GM12878 (cell line): ENCODE results near the gene VSTM1. TPM values are rescaled to one million over a fixed set of nuclear protein-coding genes. Genes with fewer than 3 reads are reported as not detected.

Experiments used
- BCL11A ChIP-seq: IDR thresholded peaks from 2 replicates; pipeline ENCODE4 v1.6.1; 2011; ENCODE audit warnings: low read depth, low read length
- CBX5 ChIP-seq: sonication (generic); IDR thresholded peaks from 2 replicates; pipeline ENCODE4 v1.6.1; 2016; ENCODE audit warnings: low read depth, moderate library complexity, mild to moderate bottlenecking, inconsistent platforms
- CREB1 ChIP-seq: IDR thresholded peaks from 2 replicates; pipeline ENCODE4 v1.6.1; 2012; ENCODE audit warnings: low read depth, mild to moderate bottlenecking, inconsistent platforms
- FOXK2 ChIP-seq: fragments of 450-650 bp; IDR thresholded peaks from 2 replicates; pipeline ENCODE4 v1.6.1; 2017; ENCODE audit warnings: mild to moderate bottlenecking, moderate library complexity
- LARP7 ChIP-seq: fragments of 450-650 bp; IDR thresholded peaks from 2 replicates; pipeline ENCODE4 v1.6.1; 2017; ENCODE audit warnings: mild to moderate bottlenecking
- PAX8 ChIP-seq: fragments of 450-650 bp; IDR thresholded peaks from 2 replicates; pipeline ENCODE4 v1.6.1; 2017; ENCODE audit warnings: mild to moderate bottlenecking, moderate library complexity
- POLR2AphosphoS2 ChIP-seq: IDR thresholded peaks from 2 replicates; pipeline ENCODE4 v1.6.1; 2011; ENCODE audit warnings: low read depth, mild to moderate bottlenecking, low read length, improper control_type of control experiment, moderate library complexity
- RBBP5 ChIP-seq: fragments of 200-600 bp; sonication (generic); conservative IDR thresholded peaks from 2 replicates; pipeline ENCODE4 v1.6.1; 2016
- SMAD1 ChIP-seq: fragments of 450-650 bp; IDR thresholded peaks from 2 replicates; pipeline ENCODE4 v1.6.1; 2018; ENCODE audit warnings: mild to moderate bottlenecking, low read depth; ENCODE audit not compliant: partially characterized antibody
- SMARCA5 ChIP-seq: fragments of 450-650 bp; IDR thresholded peaks from 2 replicates; pipeline ENCODE4 v1.6.1; 2017; ENCODE audit warnings: mild to moderate bottlenecking
- STAT1 ChIP-seq: fragments of 450-650 bp; conservative IDR thresholded peaks from 2 replicates; pipeline ENCODE4 v1.6.1; 2014; ENCODE audit warnings: antibody characterized with exemption, mild to moderate bottlenecking
- TAF1 ChIP-seq: IDR thresholded peaks from 2 replicates; pipeline ENCODE4 v1.6.1; 2011; ENCODE audit warnings: mild to moderate bottlenecking, low read depth, low read length, borderline replicate concordance
- TCF12 ChIP-seq: IDR thresholded peaks from 2 replicates; pipeline ENCODE4 v1.6.1; 2011; ENCODE audit warnings: low read depth, mild to moderate bottlenecking, low read length
- polyA plus RNA-seq, 11 experiments: library from polyadenylated mRNA; depleted of rRNA in 4 of 11; unstranded in 6 of 11; stranded (reverse) in 5 of 11; fragments of >200 nt; fragmentation: Nextera tagmentation in 4 of 11; fragmentation: Illumina TruSeq in 1 of 11; extraction: Ambion mirVana in 4 of 11; extraction: Trizol in 1 of 11; gene quantifications; 1 replicate in 1 of 11; 2 replicates in 10 of 11; pipeline versions ENCODE4 v1.2.1 to v1.2.3, GENCODE V29; 2011 to 2016; ENCODE audit warnings: inconsistent platforms in 2 of 11, missing spikeins in 2 of 11, low read depth in 1 of 11
- total RNA-seq, 4 experiments: library from RNA; depleted of rRNA in 3 of 4; stranded (reverse); fragments of >200 nt in 3 of 4; fragmentation: Illumina TruSeq in 1 of 4; extraction: Trizol in 1 of 4; gene quantifications; 2 replicates each; pipeline versions ENCODE4 v1.2.1 to v1.2.3, GENCODE V29; 2013 to 2021
- TF ChIP-seq, protein P1 (sequence below): fragments of 450-650 bp; IDR thresholded peaks from 2 replicates; pipeline ENCODE4 v1.6.1; 2014; ENCODE audit warnings: mild to moderate bottlenecking
- TF ChIP-seq, protein P2 (sequence below): IDR thresholded peaks from 2 replicates; pipeline ENCODE4 v1.6.1; 2012; ENCODE audit warnings: low read length, inconsistent platforms
- TF ChIP-seq, protein P3 (sequence below): fragments of 450-650 bp; conservative IDR thresholded peaks from 2 replicates; pipeline ENCODE4 v1.6.1; 2017; ENCODE audit warnings: mild to moderate bottlenecking, moderate library complexity
- TF ChIP-seq, protein P4 (sequence below): IDR thresholded peaks from 2 replicates; pipeline ENCODE4 v1.6.1; 2012; ENCODE audit warnings: low read depth, low read length, improper control_type of control experiment
- TF ChIP-seq, protein P5 (sequence below): fragments of 450-650 bp; IDR thresholded peaks from 2 replicates; pipeline ENCODE4 v1.6.1; 2017; ENCODE audit warnings: mild to moderate bottlenecking, moderate library complexity
- TF ChIP-seq, protein P6 (sequence below): fragments of 450-650 bp; IDR thresholded peaks from 2 replicates; pipeline ENCODE4 v1.6.1; 2017; ENCODE audit warnings: borderline replicate concordance

The VSTM1 gene
- total and polyA plus RNA-seq, 10 of the 15 experiments (the other 5 are each of a cell fraction or from before 2014, with no cell fraction given), result not detected

DNA sequence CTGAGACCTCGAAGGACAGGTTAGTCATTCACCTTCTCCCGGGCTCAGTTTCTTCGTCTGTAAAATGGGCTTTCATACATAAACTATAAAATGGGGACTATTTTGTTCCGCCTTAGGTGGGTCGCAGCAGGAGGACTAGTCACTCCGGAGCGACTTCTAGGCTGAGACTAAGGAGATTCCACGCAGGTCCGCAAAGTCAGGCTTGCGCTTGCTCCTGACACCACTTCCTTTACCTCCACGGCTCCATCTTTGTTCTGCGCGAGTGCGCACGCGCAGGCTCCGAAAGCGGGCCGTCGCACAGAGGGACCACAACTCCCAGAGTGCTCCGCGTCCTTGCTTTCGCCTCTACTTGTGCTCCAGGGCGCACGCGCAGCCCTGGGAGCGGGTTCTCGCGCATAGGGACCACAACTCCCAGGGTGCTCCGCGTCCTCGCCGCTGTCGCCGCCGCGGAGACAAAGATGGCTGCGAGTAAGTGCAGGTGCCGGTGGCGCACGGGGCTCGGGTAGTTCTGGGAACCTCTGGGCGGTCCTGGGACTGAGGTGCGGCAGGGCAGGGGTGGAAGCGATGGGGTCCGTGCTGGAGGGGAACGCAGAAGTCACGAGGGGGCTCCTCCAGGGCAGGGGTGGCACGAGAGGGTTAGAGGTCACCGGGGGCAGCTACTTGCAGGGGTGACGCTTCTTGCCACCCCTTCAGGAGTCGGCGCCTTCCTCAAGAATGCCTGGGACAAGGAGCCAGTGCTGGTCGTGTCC, 38.9 kb upstream of the VSTM1 start, which contains the start of gene NDUFA3 (continued):
- TF ChIP-seq POLR2AphosphoS2 (peak; percentile 52; the same call in 1 of the 2 replicates), LARP7 (no peak; the same call in 1 of the 2 replicates), RBBP5 (no peak), CBX5 (no peak), FOXK2 (peak; percentile 31; the same call in 1 of the 2 replicates), STAT1 (0 out of 2 replicates have a peak, but pooled peaks have one; percentile 53), SMAD1 (peak; percentile 17), BCL11A (no peak), TAF1 (peak; percentile 90), PAX8 (no peak), CREB1 (peak; percentile 80), TCF12 (0 out of 2 replicates have a peak, but pooled peaks have one; percentile 11), SMARCA5 (peak; percentile 92; the same call in 1 of the 2 replicates)
- TF ChIP-seq, protein P1, sequence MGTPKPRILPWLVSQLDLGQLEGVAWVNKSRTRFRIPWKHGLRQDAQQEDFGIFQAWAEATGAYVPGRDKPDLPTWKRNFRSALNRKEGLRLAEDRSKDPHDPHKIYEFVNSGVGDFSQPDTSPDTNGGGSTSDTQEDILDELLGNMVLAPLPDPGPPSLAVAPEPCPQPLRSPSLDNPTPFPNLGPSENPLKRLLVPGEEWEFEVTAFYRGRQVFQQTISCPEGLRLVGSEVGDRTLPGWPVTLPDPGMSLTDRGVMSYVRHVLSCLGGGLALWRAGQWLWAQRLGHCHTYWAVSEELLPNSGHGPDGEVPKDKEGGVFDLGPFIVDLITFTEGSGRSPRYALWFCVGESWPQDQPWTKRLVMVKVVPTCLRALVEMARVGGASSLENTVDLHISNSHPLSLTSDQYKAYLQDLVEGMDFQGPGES, result no peak
- TF ChIP-seq, protein P2, sequence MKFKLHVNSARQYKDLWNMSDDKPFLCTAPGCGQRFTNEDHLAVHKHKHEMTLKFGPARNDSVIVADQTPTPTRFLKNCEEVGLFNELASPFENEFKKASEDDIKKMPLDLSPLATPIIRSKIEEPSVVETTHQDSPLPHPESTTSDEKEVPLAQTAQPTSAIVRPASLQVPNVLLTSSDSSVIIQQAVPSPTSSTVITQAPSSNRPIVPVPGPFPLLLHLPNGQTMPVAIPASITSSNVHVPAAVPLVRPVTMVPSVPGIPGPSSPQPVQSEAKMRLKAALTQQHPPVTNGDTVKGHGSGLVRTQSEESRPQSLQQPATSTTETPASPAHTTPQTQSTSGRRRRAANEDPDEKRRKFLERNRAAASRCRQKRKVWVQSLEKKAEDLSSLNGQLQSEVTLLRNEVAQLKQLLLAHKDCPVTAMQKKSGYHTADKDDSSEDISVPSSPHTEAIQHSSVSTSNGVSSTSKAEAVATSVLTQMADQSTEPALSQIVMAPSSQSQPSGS, result no peak
- TF ChIP-seq, protein P3, sequence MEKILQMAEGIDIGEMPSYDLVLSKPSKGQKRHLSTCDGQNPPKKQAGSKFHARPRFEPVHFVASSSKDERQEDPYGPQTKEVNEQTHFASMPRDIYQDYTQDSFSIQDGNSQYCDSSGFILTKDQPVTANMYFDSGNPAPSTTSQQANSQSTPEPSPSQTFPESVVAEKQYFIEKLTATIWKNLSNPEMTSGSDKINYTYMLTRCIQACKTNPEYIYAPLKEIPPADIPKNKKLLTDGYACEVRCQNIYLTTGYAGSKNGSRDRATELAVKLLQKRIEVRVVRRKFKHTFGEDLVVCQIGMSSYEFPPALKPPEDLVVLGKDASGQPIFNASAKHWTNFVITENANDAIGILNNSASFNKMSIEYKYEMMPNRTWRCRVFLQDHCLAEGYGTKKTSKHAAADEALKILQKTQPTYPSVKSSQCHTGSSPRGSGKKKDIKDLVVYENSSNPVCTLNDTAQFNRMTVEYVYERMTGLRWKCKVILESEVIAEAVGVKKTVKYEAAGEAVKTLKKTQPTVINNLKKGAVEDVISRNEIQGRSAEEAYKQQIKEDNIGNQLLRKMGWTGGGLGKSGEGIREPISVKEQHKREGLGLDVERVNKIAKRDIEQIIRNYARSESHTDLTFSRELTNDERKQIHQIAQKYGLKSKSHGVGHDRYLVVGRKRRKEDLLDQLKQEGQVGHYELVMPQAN, result peak; percentile 53; the same call in 1 of the 2 replicates
- TF ChIP-seq, protein P4, sequence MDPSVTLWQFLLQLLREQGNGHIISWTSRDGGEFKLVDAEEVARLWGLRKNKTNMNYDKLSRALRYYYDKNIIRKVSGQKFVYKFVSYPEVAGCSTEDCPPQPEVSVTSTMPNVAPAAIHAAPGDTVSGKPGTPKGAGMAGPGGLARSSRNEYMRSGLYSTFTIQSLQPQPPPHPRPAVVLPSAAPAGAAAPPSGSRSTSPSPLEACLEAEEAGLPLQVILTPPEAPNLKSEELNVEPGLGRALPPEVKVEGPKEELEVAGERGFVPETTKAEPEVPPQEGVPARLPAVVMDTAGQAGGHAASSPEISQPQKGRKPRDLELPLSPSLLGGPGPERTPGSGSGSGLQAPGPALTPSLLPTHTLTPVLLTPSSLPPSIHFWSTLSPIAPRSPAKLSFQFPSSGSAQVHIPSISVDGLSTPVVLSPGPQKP, result peak; percentile 48; the same call in 1 of the 2 replicates
- TF ChIP-seq, protein P5, sequence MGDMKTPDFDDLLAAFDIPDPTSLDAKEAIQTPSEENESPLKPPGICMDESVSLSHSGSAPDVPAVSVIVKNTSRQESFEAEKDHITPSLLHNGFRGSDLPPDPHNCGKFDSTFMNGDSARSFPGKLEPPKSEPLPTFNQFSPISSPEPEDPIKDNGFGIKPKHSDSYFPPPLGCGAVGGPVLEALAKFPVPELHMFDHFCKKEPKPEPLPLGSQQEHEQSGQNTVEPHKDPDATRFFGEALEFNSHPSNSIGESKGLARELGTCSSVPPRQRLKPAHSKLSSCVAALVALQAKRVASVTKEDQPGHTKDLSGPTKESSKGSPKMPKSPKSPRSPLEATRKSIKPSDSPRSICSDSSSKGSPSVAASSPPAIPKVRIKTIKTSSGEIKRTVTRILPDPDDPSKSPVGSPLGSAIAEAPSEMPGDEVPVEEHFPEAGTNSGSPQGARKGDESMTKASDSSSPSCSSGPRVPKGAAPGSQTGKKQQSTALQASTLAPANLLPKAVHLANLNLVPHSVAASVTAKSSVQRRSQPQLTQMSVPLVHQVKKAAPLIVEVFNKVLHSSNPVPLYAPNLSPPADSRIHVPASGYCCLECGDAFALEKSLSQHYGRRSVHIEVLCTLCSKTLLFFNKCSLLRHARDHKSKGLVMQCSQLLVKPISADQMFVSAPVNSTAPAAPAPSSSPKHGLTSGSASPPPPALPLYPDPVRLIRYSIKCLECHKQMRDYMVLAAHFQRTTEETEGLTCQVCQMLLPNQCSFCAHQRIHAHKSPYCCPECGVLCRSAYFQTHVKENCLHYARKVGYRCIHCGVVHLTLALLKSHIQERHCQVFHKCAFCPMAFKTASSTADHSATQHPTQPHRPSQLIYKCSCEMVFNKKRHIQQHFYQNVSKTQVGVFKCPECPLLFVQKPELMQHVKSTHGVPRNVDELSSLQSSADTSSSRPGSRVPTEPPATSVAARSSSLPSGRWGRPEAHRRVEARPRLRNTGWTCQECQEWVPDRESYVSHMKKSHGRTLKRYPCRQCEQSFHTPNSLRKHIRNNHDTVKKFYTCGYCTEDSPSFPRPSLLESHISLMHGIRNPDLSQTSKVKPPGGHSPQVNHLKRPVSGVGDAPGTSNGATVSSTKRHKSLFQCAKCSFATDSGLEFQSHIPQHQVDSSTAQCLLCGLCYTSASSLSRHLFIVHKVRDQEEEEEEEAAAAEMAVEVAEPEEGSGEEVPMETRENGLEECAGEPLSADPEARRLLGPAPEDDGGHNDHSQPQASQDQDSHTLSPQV, result no peak
- TF ChIP-seq, protein P6, sequence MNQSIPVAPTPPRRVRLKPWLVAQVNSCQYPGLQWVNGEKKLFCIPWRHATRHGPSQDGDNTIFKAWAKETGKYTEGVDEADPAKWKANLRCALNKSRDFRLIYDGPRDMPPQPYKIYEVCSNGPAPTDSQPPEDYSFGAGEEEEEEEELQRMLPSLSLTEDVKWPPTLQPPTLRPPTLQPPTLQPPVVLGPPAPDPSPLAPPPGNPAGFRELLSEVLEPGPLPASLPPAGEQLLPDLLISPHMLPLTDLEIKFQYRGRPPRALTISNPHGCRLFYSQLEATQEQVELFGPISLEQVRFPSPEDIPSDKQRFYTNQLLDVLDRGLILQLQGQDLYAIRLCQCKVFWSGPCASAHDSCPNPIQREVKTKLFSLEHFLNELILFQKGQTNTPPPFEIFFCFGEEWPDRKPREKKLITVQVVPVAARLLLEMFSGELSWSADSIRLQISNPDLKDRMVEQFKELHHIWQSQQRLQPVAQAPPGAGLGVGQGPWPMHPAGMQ, result no peak
